Right lobe of liver (tissue), 4 donors: ENCODE data around the gene PMS1.

Experiments used
- CTCF ChIP-seq, 4 donors: fragments of 200-600 bp in 3 of 4; fragments of 450-650 bp in 1 of 4; IDR thresholded peaks; one replicate each; pipeline versions ENCODE4 v1.5.1 to v1.8.0; 2016 to 2022; ENCODE audit warnings: antibody characterized with exemption in 4 of 4, mild to moderate bottlenecking in 2 of 4
- POLR2A ChIP-seq: fragments of 450-650 bp; IDR thresholded peaks from one replicate; pipeline ENCODE4 v1.6.1; 2017; ENCODE audit warnings: antibody characterized with exemption, mild to moderate bottlenecking
- donor health status: DM: no; HTN: no; CAD: no.
- donor health status: DM: no; HTN: no; CAD: no.
- donor health status: DM: no; HTN: yes; CAD: no.

- no peak for TF ChIP-seq CTCF (IDR thresholded peaks at IDR 0.05)
- TF ChIP-seq POLR2A, result peak; percentile 97
Measured at GRCh38 chr2:189783927-189784867, at the start of gene PMS1, which contains the start of gene ORMDL1.
